IMR-90 (cell line): ENCODE measurements around the gene CCDC194. TPM values are rescaled to one million over a fixed set of nuclear protein-coding genes. Genes with fewer than 3 reads are reported as not detected.

ENCODE experiments used
- ATAC-seq: fragments of 200-7000 bp; cut with Tn5 transposase; 2 replicates; pipeline ENCODE4 v1.9.1; 2020; ENCODE audit warnings: low read depth, mild to moderate bottlenecking, moderate library complexity
- BruUV-seq: library from RNA; stranded (reverse); fragments of 400-500 nt; replicated peaks from 2 replicates; lab custom pipeline; 2021; lab: Mats Ljungman, UMichigan
- CTCF ChIA-PET: fragments of 300-600 bp; formaldehyde crosslinking; extraction: SDS; loops from one replicate; lab custom pipeline; 2021; ENCODE audit warnings: antibody characterized with exemption; lab: Yijun Ruan, JAX
- POLR2A ChIA-PET: fragments of 300-600 bp; sonication (Branson Sonifier 250); formaldehyde crosslinking; loops from one replicate; lab custom pipeline; 2022; ENCODE audit warnings: antibody characterized with exemption; ENCODE audit not compliant: unreplicated experiment; lab: Charles Lee
- DNase-seq: peaks from one replicate; pipeline ENCODE4 v3.0.0; 2013
- H2AFZ ChIP-seq: replicated peaks from 2 replicates; pipeline ENCODE3; 2013; ENCODE audit warnings: low read length, mild to moderate bottlenecking; ENCODE audit not compliant: poor library complexity
- H2AK5ac ChIP-seq: 2 replicates; pipeline ENCODE4 v1.6.1; 2013; ENCODE audit warnings: low read depth, low read length, inconsistent platforms
- H2AK9ac ChIP-seq: replicated peaks from 2 replicates; pipeline ENCODE3; 2013; ENCODE audit warnings: mild to moderate bottlenecking, low read depth, low read length, moderate library complexity; ENCODE audit not compliant: poor library complexity
- H2BK120ac ChIP-seq: 2 replicates; pipeline ENCODE4 v1.6.1; 2013; ENCODE audit warnings: low read depth, low read length, inconsistent platforms
- H2BK15ac ChIP-seq: 3 replicates; pipeline ENCODE4 v1.6.1; 2013; ENCODE audit warnings: low read depth, low read length, inconsistent platforms
- H2BK20ac ChIP-seq: 2 replicates; pipeline ENCODE4 v1.6.1; 2013; ENCODE audit warnings: low read depth, mild to moderate bottlenecking, inconsistent platforms, low read length, moderate library complexity
- H2BK5ac ChIP-seq: 2 replicates; pipeline ENCODE4 v1.6.1; 2013; ENCODE audit warnings: mild to moderate bottlenecking, low read depth, low read length, inconsistent platforms; ENCODE audit not compliant: poor library complexity, severe bottlenecking
- H3K14ac ChIP-seq: replicated peaks from 2 replicates; pipeline ENCODE4 v1.6.1; 2013; ENCODE audit warnings: low read depth, low read length, inconsistent platforms
- H3K18ac ChIP-seq: 2 replicates; pipeline ENCODE4 v1.6.1; 2013; ENCODE audit warnings: low read depth, low read length, control low read depth
- H3K23ac ChIP-seq: 2 replicates; pipeline ENCODE4 v1.6.1; 2013; ENCODE audit warnings: low read depth, low read length, inconsistent platforms
- H3K27ac ChIP-seq: 2 replicates; pipeline ENCODE4 v1.5.1; 2013; ENCODE audit warnings: mild to moderate bottlenecking, control low read depth, low read length; ENCODE audit not compliant: insufficient read depth
- H3K27me3 ChIP-seq: 2 replicates; pipeline ENCODE4 v1.6.1; 2013; ENCODE audit warnings: low read length; ENCODE audit not compliant: control insufficient read depth, insufficient read depth
- H3K36me3 ChIP-seq: 2 replicates; pipeline ENCODE4 v1.6.1; 2013; ENCODE audit warnings: low read length, mixed read lengths; ENCODE audit not compliant: control insufficient read depth, insufficient read depth
- H3K4ac ChIP-seq: 2 replicates; pipeline ENCODE4 v1.6.1; 2013; ENCODE audit warnings: low read depth, low read length, inconsistent platforms
- H3K4me1 ChIP-seq: 2 replicates; pipeline ENCODE4 v1.6.1; 2013; ENCODE audit warnings: low read length, mixed read lengths; ENCODE audit not compliant: control insufficient read depth, insufficient read depth
- H3K4me2 ChIP-seq: 2 replicates; pipeline ENCODE4 v1.6.1; 2013; ENCODE audit warnings: low read depth, mild to moderate bottlenecking, control low read depth, low read length, moderate library complexity
- H3K4me3 ChIP-seq: 2 replicates; pipeline ENCODE4 v1.5.1; 2013; ENCODE audit warnings: low read depth, mild to moderate bottlenecking, control low read depth, low read length, moderate library complexity; ENCODE audit not compliant: insufficient read depth
- H3K56ac ChIP-seq: 2 replicates; pipeline ENCODE4 v1.6.1; 2013; ENCODE audit warnings: low read length, inconsistent platforms; ENCODE audit not compliant: insufficient read depth; ENCODE audit errors: extremely low read depth
- H3K79me1 ChIP-seq, 2 experiments: 2 replicates each; pipeline ENCODE4 v1.6.1; 2013; ENCODE audit warnings: low read length in 2 of 2, inconsistent platforms in 1 of 2, low read depth in 1 of 2
- H3K9ac ChIP-seq: 2 replicates; pipeline ENCODE4 v1.6.1; 2013; ENCODE audit warnings: low read depth, low read length, control low read depth
- H3K9me1 ChIP-seq: 2 replicates; pipeline ENCODE4 v1.6.1; 2013; ENCODE audit warnings: low read length, inconsistent platforms; ENCODE audit not compliant: insufficient read depth
- H3K9me3 ChIP-seq: 2 replicates; pipeline ENCODE4 v1.6.1; 2013; ENCODE audit warnings: low read length; ENCODE audit not compliant: control insufficient read depth, insufficient read depth
- H4K20me1 ChIP-seq: 2 replicates; pipeline ENCODE4 v1.6.1; 2013; ENCODE audit warnings: low read length, inconsistent platforms; ENCODE audit not compliant: insufficient read depth
- H4K5ac ChIP-seq: 2 replicates; pipeline ENCODE4 v1.6.1; 2013; ENCODE audit warnings: mild to moderate bottlenecking, low read depth, low read length, control low read depth
- H4K8ac ChIP-seq, 2 experiments: 2 replicates each; pipeline ENCODE4 v1.6.1; 2013; ENCODE audit warnings: low read depth in 2 of 2, low read length in 2 of 2, control low read depth in 1 of 2, inconsistent platforms in 1 of 2
- H4K91ac ChIP-seq: 2 replicates; pipeline ENCODE4 v1.6.1; 2013; ENCODE audit warnings: low read depth, low read length, inconsistent platforms; ENCODE audit not compliant: insufficient read depth
- NFE2L2 ChIP-seq: fragments of 150-350 bp; IDR thresholded peaks from 2 replicates; pipeline ENCODE4 v1.6.1; 2016; ENCODE audit warnings: low read depth, mild to moderate bottlenecking, low read length
- WGBS, 2 experiments: methylation state at CpG; one replicate each; pipeline versions ENCODE4 v1.1.5 to v1.1.7; 2013; ENCODE audit warnings: missing lambda C conversion rate in 2 of 2; ENCODE audit not compliant: insufficient read length in 1 of 2; ENCODE audit errors: extremely low coverage in 2 of 2; 5-methylcytosine and 5-hydroxymethylcytosine counted together
- dilution Hi-C: fragments of 300-500 bp; cut with HindIII; formaldehyde crosslinking; loops from one replicate; pipeline ENCODE4 v1.14.3; 2018; ENCODE audit warnings: low sequenced_read_pairs; ENCODE audit not compliant: unreplicated experiment
- in situ Hi-C: fragments of 300-500 bp; cut with MboI; formaldehyde crosslinking; loops from 3 replicates; pipeline ENCODE4 v1.14.3; 2019; ENCODE audit warnings: low sequenced_read_pairs, inconsistent platforms, mixed read lengths
- intact Hi-C: fragments of 100-400 bp; cut with micrococcal nuclease; formaldehyde crosslinking; loops from 2 replicates; pipeline ENCODE4 v1.10.0; 2022
- polyA plus RNA-seq, 3 experiments: library from polyadenylated mRNA; depleted of rRNA; stranded (reverse); fragments of >200 nt; gene quantifications; 2 replicates each; pipeline ENCODE4 v1.2.3, GENCODE V29; 2012; ENCODE audit warnings: low replicate concordance in 1 of 3
- total RNA-seq: library from RNA; depleted of rRNA; stranded (reverse); fragments of >200 nt; gene quantifications from 2 replicates; pipeline ENCODE4 v1.2.3, GENCODE V29; 2012

Gene CCDC194
- total and polyA plus RNA-seq, 2 of the 4 experiments (the other 2 are of a cell fraction), result not detected

DNA sequence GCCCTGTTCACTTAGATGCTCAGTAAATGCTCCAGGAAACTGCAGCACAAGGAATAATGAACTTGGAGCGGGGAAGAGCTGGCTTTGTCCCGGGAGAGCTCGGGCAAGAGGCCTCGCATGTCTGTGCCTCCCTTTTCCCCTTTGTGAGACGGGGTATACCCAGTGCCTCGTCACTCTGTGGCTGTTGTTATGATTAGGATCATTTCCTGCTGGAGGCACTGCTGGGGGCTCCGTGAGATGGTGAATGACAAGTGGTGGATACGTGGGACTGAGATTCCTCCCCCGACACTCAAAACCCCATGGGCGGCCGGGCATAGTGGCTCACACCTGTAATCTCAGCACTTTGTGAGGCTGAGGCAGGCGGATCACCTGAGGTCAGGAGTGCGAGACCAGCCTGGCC lies 15.7 kb downstream of the CCDC194 start:
- H3K9me3 ChIP-seq, result peaks cover 4% of the 10 kb centered on the region
- ChIA-PET POLR2A (no interaction called here), CTCF (no interaction called here)
- H3K9me1 ChIP-seq, result no peaks in the 10 kb centered on the region
- H2AFZ ChIP-seq, result no peak overlapping the region
- no peak overlapping the region for H2BK5ac ChIP-seq
- ATAC-seq (no peak), DNase-seq (no peak)
- dilution Hi-C loops, result no loop called here
- no peak overlapping the region for H4K8ac ChIP-seq
- no peaks in the 10 kb centered on the region for H3K79me1 ChIP-seq
- in situ Hi-C loops, result no loop called here
- no CpG with 5 or more reads among the region's 13 CpGs for WGBS, 2 experiments
- H4K5ac ChIP-seq, result no peak overlapping the region
- H3K4me3 ChIP-seq, result no peak overlapping the region
- no peak overlapping the region for H3K18ac ChIP-seq
- H3K23ac ChIP-seq, result no peak overlapping the region
- no peak overlapping the region for H2BK20ac ChIP-seq
- H3K56ac ChIP-seq, result no peak overlapping the region
- no peak overlapping the region for H3K4me2 ChIP-seq
- no peak overlapping the region for H2AK5ac ChIP-seq
- H3K9ac ChIP-seq, result no peak overlapping the region
- no peak overlapping the region for H3K27ac ChIP-seq
- H4K91ac ChIP-seq, result no peak overlapping the region
- H3K27me3 ChIP-seq, result peaks cover 10% of the 10 kb centered on the region; the same call in 1 of the 2 replicates
- BruUV-seq, result no TSS peak
- H4K20me1 ChIP-seq, result no peaks in the 10 kb centered on the region
- H3K14ac ChIP-seq, result no peak overlapping the region
- no peak overlapping the region for H2BK120ac ChIP-seq
- intact Hi-C loops, result no loop called here
- H3K4ac ChIP-seq, result no peak overlapping the region
- no peak overlapping the region for H2BK15ac ChIP-seq
- H3K4me1 ChIP-seq, result no peaks in the 10 kb centered on the region
- TF ChIP-seq NFE2L2, result no peak
- H3K36me3 ChIP-seq, result no peaks in the 10 kb centered on the region
- no peak overlapping the region for H2AK9ac ChIP-seq
